Hematopoietic multipotent progenitor cell (in vitro differentiated cells): ENCODE measurements around the gene DCD. TPM values are rescaled to one million over a fixed set of nuclear protein-coding genes. Genes with fewer than 3 reads are reported as not detected.
"Not testable (repeated sequence)": the region's sequence is repeated elsewhere in the genome, so short reads cannot be mapped to it uniquely, and the experiment has no call there.

Source experiments
- DNase-seq, 3 donors: peaks; one replicate each; pipeline ENCODE4 v3.0.0-alpha.2; 2011 to 2015; ENCODE audit warnings: low read depth in 2 of 3, low spot score in 2 of 3
- total RNA-seq: library from RNA; depleted of rRNA; stranded (reverse); fragments of >200 nt; gene quantifications from one replicate; pipeline ENCODE4 v1.2.3, GENCODE V29; 2012

The DCD gene
- total RNA-seq, 1 donor, result not detected

DNA sequence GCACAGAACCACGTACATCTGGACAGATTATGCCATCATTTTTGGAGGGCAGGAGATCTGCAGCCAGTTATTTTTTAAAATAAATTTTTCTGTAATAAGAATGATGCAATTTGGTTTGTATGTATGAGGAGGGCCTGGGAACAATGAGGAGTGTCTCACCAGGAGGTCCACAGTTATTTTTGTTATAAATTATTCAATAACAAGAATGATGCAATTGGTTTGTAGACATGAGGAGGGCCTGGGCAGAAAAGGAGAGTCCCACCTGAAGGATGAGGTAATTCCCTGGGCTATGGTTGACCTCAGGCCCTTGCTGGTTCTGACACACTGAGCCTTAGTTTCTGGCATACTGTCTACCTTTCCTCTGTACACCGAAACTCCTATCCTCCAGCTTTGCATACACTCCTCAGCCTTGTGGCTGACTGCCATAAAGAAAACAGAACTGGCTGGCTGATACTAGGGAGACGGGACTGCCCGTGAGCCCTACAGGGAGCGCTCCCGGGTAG, 9.0 kb upstream of the DCD start:
- DNase-seq, result no peak

DNA sequence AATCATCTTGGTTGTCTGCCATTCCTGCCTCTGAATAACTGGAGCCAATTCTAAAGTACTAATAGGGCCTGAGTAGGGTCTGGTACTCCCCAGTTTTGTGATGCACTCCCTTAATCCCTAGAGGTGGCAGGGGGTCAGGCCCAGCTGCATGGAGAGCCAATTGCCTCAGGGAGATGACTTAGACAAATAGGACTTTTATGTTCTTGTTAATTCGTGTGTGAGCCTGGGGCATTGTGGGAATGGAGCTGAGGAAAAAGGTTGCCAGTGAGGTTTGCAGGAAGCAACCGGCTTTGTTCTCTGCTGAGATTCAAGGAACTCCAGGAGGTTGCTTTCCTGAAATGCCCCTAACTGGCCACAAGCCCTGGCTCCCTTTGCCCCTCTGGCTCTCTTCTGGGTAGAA, 6.8 kb upstream of the DCD start:
- DNase-seq, result no peak

DNA sequence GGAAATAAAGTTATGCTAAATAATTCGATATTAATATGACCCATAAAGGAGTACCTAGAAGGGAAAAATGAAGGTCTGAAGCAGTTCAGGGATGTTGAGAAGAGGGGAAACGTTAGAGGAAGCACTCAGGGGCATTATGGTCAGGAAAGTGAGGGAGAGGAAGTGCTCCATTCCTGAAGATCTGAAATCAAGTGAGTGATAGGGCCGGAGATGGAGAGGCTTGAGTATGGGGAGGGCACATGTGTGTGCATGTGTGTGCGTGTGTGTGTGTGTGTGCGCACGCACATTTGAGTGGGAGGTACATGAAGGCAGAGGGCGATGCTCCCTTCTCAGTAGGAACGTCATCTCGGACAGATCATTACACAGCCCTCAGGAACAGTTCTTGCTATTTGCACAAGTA, 4.9 kb upstream of the DCD start:
- no peak for DNase-seq

DNA sequence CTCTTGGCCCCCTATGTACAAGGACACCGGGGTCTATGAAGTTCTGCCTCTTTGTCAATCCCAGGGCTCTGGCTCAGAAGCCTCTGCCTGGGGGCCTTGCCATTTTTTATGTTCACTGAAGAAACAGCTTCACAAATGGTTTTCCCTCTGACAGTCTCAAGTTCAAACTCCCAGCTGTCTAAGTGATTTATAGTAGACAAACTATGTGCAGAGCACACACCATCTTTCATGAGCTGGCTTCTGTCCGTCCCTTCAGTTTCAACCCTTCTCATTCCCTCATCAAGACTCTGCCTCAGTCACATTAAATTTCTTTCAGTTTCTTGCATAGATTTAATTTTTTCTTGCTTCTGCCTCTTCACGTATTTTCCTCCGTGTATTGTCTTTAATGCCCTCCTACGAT, 2.7 kb upstream of the DCD start:
- DNase-seq, result no peak

DNA sequence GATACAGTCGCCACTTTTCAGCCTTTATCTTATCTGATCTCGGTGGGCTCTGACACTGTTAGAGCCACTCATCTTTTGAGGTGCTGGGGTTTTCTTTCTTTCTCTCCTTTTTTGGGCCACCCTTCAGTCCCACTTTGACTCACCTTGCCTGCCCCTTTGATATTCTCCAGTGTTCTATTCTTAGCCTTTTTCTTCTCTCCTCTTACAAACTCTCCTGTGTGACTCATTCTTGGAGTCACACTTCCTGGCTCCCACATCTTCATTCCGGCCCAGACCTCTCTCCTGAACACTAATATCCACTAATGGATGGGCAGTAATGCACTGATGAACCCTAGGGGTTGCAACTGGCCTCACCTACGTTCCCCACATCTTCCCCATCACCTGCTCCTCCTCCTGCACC, 2.2 kb upstream of the DCD start:
- DNase-seq, result no peak

DNA sequence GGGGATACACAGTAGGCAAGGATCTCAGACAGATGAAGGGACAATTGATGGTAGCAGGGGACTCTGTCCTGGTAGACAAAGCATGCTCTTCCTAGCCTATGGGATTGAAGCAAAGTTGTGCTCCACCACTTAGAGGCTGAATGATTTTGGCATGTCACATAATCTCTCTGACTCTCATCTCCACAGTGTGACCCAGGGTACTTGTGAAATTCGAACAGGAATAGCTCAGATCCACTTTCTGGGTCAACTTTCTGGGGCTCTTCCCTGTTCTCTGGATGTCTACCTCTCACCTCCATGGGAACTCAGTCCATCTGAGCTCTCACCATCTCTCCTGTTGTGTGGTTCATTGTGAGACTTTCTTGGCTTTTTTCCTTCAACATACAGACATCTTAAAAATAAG, 1.7 kb upstream of the DCD start:
- DNase-seq, result no peak

DNA sequence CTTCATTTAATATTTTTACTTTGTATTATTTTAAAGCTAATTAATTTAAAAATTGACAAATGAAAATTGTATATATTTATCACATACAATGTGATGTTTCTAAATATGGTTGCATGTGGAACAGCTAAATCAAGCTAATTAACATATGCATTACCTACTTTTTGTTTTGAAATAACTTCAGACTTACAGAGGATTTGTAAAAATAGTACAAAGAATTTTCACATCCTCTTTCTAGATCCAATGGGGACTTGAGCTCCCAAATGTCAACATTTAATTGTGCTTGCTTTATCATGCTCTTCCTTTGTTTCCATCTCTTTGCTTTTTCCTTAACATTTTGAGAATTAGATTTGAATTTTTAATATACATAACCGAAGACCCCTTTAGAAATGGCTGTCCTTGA, 6.6 kb downstream of the DCD start:
- DNase-seq, result no peak

DNA sequence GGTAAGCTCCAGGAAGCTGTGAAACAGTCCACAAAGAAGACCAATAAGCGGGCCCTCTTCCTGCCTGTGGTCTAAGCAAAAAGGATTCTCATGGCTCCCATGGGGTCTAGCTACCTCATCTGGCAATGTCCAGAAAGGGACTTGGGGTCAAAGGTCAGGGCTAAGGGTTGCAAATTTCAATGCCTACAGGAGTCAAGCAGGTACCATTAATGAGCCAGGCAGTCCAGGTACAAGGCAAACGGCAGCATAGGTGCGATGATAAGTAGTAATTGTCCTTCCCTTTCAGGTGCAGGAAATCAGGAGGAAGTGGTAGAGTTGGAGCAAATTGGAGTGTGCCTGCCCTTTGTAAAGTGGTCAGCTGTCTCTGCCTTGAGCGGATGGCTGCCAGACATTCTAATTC, 7.1 kb downstream of the DCD start:
- no peak for DNase-seq

DNA sequence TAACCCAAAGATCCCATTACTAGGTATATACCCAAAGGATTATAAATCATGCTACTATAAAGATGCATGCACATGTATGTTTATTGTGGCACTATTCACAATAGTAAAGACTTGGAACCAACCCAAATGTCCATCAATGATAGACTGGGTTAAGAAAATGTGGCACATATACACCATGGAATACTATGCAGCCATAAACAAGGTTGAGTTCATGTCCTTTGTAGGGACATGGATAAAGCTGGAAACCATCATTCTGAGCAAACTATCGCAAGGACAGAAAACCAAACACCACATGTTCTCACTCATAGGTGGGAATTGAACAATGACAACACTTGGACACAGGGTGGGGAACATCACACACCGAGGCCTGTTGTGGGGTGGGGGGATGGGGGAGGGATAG, 9.1 kb downstream of the DCD start:
- not testable (repeated sequence) for DNase-seq

DNA sequence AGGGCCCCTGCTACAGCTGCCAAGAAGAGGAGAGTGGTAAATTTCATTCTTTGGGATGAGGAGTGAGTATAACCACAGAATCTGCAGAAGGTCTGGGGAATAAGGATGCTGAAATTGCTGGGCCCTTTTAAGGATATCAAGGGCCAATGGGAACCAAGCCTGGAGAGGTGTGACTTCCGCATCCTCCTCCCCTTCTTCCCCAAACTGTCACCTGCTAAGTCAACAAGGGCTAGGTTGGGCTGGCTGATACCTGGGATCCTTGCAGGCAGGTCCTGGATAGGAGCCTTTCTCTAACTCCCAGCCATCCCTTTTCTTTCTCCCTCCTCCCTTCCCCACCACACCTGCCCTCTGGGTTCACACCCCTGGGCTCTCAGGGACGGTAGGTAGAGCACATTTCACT, 13.4 kb downstream of the DCD start, which contains the start of gene LACRT:
Gene LACRT (minus strand): TSS at position 101 of the 400 bp plus-strand sequence. CDS start 54 bp downstream, at position 47.
- DNase-seq, result no peak

DNA sequence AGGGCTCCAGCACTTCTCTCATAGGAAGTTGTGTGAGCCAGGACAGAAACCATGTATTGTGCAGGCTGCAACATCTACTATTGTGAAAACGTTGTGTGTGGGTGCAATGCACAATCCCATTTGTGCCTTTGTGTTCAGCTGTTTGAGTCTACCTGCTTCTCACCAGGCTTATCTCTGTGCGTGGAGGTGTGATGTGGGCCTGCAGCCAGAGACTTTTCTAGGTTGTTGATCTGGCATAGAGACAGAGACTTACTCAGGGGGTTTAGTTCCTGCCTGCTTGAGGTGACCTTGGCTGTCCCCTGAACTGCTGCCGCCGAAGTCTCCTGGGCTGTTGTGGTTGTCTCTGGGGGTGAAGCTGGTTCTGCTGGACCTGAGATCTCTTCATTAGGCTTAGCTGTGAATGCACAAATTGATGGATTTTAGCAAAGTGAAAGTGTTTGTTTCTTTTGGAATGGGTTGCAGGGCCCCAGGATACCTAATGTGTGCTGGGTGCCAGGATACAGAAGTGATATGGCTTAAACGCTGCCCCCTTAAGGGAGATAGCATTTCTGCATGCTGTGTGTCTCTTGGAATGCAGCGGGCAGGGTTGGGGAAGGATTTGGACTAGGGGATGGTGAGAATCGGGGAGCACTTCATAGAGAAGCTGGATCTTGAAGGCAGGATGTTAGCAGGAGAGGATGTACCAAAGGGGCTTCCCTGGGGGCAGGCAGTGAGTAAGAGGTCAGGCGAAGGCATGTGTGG, 16.0 kb downstream of the DCD start:
- DNase-seq, result peak in 1 of 3 donors; percentile 17

DNA sequence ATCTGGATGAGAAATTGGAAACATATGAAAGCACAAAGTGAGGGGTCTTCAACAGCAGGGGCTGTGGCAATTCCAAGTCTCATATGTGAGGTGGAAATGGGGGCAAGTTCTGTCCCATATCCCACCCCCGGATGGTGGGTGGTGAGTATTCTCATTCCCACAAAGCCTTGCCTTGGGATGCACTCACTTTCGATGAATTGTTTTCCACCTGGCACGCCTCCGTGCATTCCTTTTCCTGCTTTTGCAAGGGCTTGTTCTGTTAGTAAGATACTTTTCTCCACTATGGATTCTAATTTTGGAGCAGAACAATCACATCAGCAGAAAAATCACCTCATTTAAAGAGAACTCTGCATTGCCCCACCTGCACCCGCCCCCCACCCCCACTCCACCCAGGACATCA, 16.6 kb downstream of the DCD start:
- DNase-seq, result no peak

DNA sequence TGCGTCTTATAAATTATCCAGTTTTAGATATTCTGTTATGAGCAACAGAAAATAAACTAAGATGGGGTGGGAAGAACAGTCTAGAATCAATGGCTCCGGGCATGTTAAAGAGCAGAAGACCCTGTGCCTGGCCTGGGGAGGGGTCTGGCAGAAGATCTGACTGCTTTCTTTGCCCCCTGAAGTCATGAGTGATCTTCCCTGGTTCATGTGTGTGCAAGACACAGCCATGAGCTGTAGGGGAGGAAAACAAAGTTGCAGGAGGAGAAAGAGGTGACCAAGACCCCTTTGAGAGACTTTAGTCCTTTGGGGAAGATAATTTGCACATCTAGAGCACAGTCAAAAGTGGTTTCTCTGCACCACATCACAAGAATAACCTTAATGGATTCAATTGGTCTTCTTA, 18.2 kb downstream of the DCD start:
- no peak for DNase-seq

DNA sequence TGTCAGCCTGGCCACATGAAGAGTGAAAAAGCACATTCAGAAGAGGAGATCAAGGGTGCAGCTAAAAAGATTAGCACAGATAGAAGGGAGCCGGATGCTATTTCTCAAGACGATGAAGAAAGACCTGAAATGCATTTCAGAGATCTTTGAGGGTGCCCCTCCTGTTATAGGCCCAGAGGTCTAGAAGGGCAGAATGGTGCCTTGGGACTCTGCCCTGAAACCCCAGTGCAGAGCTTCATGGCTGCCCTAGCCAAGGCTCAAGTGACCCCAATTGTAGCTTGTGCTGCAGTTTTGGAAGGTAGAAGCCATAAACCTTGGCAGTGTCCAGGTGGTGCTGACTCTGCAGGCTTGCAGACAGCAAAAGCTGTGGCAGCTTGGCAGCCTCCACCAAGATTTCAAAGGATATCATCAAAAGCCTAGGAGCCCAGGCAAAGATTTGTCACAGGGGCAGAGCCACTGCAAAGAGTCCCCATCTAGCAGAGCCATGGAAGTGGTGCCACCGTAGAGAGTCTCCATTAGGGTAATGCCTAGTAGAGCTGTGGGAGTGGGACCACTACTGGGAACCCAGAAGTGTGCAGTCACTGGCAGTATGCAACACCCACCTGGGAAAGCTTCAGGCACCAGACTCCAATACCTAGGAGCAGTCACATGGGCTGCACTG, 19.8 kb downstream of the DCD start:
- no peak for DNase-seq

DNA sequence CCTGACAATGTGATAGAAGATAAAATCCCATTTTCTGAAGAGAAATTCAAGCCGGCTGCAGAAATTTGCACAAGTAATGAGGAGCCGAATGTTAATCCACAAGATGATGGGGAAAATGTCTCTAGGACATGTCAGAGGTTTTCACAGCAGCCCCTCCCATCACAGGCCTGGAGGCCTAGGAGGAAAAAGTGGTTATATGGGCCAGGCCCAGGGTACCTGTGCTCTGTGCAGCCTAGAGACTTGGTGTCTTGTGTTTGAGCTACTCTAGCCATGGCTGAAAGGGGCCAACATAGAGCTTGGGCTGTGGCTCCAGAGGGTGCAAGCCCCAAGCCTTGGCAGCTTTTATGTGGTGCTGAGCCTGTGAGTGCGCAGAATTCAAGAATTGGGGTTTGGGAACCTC, 20.9 kb downstream of the DCD start:
- no peak for DNase-seq

DNA sequence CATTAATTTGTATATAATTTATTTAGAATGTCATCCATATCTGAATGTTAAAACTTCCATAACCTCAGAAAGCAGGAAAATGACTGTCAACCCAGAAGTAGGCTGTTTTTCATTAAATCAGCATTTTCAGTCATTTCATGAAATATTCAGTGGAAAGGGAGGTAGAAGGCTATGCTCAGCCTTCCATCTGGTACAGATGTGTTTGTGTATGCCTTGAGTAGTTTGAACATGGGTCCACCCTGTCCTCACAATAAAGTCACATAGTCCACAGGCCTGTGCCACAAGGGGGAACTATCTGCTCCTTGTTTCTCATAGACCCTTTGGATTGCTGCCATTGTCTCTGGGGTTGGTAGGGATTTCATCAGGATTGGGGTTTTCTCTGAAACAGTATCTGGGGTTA, 22.6 kb downstream of the DCD start:
- DNase-seq, result no peak

DNA sequence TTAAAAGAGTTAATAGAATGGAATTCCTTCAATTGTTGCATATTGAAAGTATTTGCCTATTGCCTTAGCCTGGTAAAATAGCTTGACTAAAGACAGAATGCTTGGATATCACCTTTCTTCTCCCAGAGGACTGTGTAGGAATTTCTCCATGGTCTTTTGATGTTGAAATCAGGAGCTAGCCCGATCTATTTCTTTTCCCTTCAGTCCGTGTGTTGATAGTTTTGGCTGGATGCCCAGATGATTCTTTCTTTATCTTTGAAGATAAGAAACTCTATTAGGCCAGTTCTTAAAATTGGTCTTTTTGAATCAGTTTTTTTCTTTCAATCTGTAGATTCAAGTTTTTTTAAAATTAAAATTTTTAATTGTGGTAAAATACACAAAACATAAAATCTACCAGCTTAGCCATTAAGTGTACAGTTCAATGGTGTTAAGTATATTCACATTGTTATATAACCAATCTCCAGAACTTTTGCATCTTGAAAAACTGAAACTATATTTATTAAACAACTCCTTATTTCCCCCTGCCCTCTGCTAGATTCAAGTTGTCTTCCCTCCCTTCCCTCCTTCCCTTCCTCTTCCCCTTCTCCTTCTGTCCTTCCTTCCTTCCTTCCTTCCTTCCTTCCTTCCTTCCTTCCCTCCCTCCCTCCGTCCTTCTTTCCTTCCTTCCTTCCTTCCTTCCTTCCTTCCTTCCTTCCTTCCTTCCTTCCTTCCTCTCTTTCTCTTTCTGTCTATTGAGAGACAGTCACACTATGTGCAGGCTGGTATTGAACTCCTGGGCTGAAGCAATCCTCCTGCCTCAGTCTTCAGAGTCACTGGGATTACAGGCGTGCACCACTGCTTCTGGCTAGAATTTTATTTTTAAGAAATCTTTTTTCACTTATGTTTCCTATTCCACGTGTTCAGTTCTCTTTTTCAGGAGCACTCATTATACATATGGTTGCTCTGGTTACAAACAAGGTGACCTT, 23.6 kb downstream of the DCD start:
- no peak for DNase-seq

DNA sequence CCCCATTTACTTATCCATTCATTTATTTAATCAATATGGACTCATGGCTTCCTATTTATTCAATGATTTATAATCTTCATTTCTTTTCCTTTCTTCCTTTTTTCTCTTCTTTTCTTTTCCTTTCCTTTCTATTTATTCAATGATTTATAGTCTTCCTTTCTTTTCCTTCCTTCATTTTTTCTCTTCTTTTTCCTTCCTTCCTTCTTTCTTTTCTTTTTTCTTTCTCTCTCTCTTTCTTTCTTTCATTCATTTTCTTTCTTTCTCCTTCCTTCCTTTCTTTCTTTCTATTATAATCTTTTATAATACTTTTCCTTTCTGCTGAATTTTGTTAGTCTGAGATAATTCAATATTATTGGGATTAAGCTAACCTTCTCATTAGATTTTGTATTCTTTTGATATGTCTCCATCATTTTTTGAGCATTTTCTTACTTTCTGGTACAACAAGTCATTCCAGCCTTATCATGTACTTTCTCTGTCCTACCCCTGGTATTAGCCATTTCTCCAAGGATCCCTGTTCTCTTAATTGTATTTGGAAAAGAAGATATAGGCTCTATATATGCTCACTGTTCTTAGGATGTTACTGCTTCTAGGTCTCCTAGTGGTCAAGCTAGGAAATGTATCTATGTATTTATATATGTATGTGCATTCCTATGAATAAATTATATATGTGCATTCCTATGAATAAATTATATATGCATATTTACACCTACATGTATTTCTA, 25.5 kb downstream of the DCD start:
- DNase-seq, result peak in 1 of 3 donors; percentile 36

DNA sequence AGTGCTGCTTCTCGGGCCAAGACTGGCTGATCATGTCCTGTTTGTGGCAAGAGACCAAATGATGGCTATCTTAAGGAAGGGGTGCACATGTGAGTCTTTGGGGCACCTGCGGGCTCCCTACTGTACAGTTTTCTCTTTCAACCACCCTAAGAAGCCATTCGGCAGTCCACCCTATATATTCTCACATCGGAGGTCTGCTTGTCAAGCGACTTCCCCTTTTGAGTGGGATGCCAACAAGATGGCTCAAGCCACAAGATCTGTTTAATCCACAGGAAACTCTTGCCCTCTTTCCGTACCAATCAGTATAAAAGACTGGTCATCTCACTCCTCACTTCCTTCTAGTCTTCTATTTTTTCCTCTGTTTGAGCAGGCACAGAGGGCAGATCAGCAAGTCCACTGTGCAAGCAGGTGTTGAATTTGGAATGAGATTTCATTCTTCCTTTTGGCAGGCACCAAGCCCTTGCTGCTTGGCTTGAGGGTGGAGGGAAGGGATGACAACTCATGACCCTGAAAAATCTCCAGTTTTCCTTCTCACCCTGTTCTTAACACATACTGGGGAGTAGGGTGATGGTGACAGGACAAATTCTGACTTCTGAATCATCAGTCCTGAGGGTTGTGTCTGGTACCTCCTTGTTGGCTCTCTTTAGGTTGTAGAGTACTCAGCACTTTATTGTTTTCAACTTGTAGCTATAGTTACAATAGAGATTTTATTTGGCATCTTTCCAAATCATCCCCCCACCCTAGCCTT, 31.1 kb downstream of the DCD start:
- DNase-seq, result peak in 2 of 3 donors; percentile 39 to 92
